A549 (cell line): ENCODE data around the gene COL19A1.

Experiments used
- JUN ChIP-seq, 2 experiments: fragments of >200 bp; sonication (Bioruptor Twin); formaldehyde crosslinking; IDR thresholded peaks; 2 replicates in 1 of 2; 3 replicates in 1 of 2; pipeline ENCODE4 v1.6.1; 2016 to 2017
- PHF8 ChIP-seq: fragments of 200-600 bp; sonication (generic); IDR thresholded peaks from 2 replicates; pipeline ENCODE4 v1.6.1; 2016; ENCODE audit warnings: low read depth, mild to moderate bottlenecking, antibody characterized with exemption, moderate library complexity, borderline replicate concordance
- POLR2A ChIP-seq: IDR thresholded peaks from 2 replicates; pipeline ENCODE4 v1.6.1; 2012; ENCODE audit warnings: mild to moderate bottlenecking, low read length
- TF ChIP-seq, protein P1 (sequence below): fragments of >200 bp; sonication (Bioruptor Twin); formaldehyde crosslinking; IDR thresholded peaks from 3 replicates; pipeline ENCODE4 v1.5.1; 2016

DNA sequence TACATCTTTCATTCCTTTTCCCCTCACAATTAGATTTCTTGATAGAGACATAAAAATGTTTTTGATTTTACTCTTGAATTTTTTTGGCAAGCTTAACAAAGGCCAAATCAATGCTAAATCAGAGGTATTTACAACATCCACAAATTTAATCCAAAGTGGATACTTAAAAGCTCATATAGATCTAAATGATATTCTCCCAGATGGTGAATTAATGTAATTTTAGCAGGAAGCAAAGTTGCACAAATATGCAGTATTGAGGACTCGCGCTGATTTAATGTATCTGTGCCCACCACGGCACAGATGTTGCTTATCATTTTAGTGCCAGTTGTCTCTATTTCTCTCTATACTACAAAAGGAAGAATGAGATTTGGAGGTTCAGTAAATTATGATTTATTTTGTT is 167.4 kb downstream of the COL19A1 start:
- no peak for TF ChIP-seq PHF8
- TF ChIP-seq, protein P1, sequence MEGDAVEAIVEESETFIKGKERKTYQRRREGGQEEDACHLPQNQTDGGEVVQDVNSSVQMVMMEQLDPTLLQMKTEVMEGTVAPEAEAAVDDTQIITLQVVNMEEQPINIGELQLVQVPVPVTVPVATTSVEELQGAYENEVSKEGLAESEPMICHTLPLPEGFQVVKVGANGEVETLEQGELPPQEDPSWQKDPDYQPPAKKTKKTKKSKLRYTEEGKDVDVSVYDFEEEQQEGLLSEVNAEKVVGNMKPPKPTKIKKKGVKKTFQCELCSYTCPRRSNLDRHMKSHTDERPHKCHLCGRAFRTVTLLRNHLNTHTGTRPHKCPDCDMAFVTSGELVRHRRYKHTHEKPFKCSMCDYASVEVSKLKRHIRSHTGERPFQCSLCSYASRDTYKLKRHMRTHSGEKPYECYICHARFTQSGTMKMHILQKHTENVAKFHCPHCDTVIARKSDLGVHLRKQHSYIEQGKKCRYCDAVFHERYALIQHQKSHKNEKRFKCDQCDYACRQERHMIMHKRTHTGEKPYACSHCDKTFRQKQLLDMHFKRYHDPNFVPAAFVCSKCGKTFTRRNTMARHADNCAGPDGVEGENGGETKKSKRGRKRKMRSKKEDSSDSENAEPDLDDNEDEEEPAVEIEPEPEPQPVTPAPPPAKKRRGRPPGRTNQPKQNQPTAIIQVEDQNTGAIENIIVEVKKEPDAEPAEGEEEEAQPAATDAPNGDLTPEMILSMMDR, result no peak
- no peak for TF ChIP-seq POLR2A
- no peak for TF ChIP-seq JUN (IDR thresholded peaks at IDR 0.05)
